IMR-90 (cell line): ENCODE measurements around the gene HTT. TPM values are rescaled to one million over a fixed set of nuclear protein-coding genes. Genes with fewer than 3 reads are reported as not detected.

Experiments used
- ATAC-seq: fragments of 200-7000 bp; cut with Tn5 transposase; 2 replicates; pipeline ENCODE4 v1.9.1; 2020; ENCODE audit warnings: low read depth, mild to moderate bottlenecking, moderate library complexity
- BruUV-seq: library from RNA; stranded (reverse); fragments of 400-500 nt; replicated peaks from 2 replicates; lab custom pipeline; 2021; lab: Mats Ljungman, UMichigan
- CTCF ChIA-PET: fragments of 300-600 bp; formaldehyde crosslinking; extraction: SDS; loops from one replicate; lab custom pipeline; 2021; ENCODE audit warnings: antibody characterized with exemption; lab: Yijun Ruan, JAX
- POLR2A ChIA-PET: fragments of 300-600 bp; sonication (Branson Sonifier 250); formaldehyde crosslinking; loops from one replicate; lab custom pipeline; 2022; ENCODE audit warnings: antibody characterized with exemption; ENCODE audit not compliant: unreplicated experiment; lab: Charles Lee
- DNase-seq: peaks from one replicate; pipeline ENCODE4 v3.0.0; 2013
- H2AFZ ChIP-seq: replicated peaks from 2 replicates; pipeline ENCODE3; 2013; ENCODE audit warnings: low read length, mild to moderate bottlenecking; ENCODE audit not compliant: poor library complexity
- H2AK5ac ChIP-seq: 2 replicates; pipeline ENCODE4 v1.6.1; 2013; ENCODE audit warnings: low read depth, low read length, inconsistent platforms
- H2AK9ac ChIP-seq: replicated peaks from 2 replicates; pipeline ENCODE3; 2013; ENCODE audit warnings: mild to moderate bottlenecking, low read depth, low read length, moderate library complexity; ENCODE audit not compliant: poor library complexity
- H2BK120ac ChIP-seq: 2 replicates; pipeline ENCODE4 v1.6.1; 2013; ENCODE audit warnings: low read depth, low read length, inconsistent platforms
- H2BK15ac ChIP-seq: 3 replicates; pipeline ENCODE4 v1.6.1; 2013; ENCODE audit warnings: low read depth, low read length, inconsistent platforms
- H2BK20ac ChIP-seq: 2 replicates; pipeline ENCODE4 v1.6.1; 2013; ENCODE audit warnings: low read depth, mild to moderate bottlenecking, inconsistent platforms, low read length, moderate library complexity
- H2BK5ac ChIP-seq: 2 replicates; pipeline ENCODE4 v1.6.1; 2013; ENCODE audit warnings: mild to moderate bottlenecking, low read depth, low read length, inconsistent platforms; ENCODE audit not compliant: poor library complexity, severe bottlenecking
- H3K14ac ChIP-seq: replicated peaks from 2 replicates; pipeline ENCODE4 v1.6.1; 2013; ENCODE audit warnings: low read depth, low read length, inconsistent platforms
- H3K18ac ChIP-seq: 2 replicates; pipeline ENCODE4 v1.6.1; 2013; ENCODE audit warnings: low read depth, low read length, control low read depth
- H3K23ac ChIP-seq: 2 replicates; pipeline ENCODE4 v1.6.1; 2013; ENCODE audit warnings: low read depth, low read length, inconsistent platforms
- H3K27ac ChIP-seq: 2 replicates; pipeline ENCODE4 v1.5.1; 2013; ENCODE audit warnings: mild to moderate bottlenecking, control low read depth, low read length; ENCODE audit not compliant: insufficient read depth
- H3K27me3 ChIP-seq: 2 replicates; pipeline ENCODE4 v1.6.1; 2013; ENCODE audit warnings: low read length; ENCODE audit not compliant: control insufficient read depth, insufficient read depth
- H3K36me3 ChIP-seq: 2 replicates; pipeline ENCODE4 v1.6.1; 2013; ENCODE audit warnings: low read length, mixed read lengths; ENCODE audit not compliant: control insufficient read depth, insufficient read depth
- H3K4ac ChIP-seq: 2 replicates; pipeline ENCODE4 v1.6.1; 2013; ENCODE audit warnings: low read depth, low read length, inconsistent platforms
- H3K4me1 ChIP-seq: 2 replicates; pipeline ENCODE4 v1.6.1; 2013; ENCODE audit warnings: low read length, mixed read lengths; ENCODE audit not compliant: control insufficient read depth, insufficient read depth
- H3K4me2 ChIP-seq: 2 replicates; pipeline ENCODE4 v1.6.1; 2013; ENCODE audit warnings: low read depth, mild to moderate bottlenecking, control low read depth, low read length, moderate library complexity
- H3K4me3 ChIP-seq: 2 replicates; pipeline ENCODE4 v1.5.1; 2013; ENCODE audit warnings: low read depth, mild to moderate bottlenecking, control low read depth, low read length, moderate library complexity; ENCODE audit not compliant: insufficient read depth
- H3K56ac ChIP-seq: 2 replicates; pipeline ENCODE4 v1.6.1; 2013; ENCODE audit warnings: low read length, inconsistent platforms; ENCODE audit not compliant: insufficient read depth; ENCODE audit errors: extremely low read depth
- H3K79me1 ChIP-seq, 2 experiments: 2 replicates each; pipeline ENCODE4 v1.6.1; 2013; ENCODE audit warnings: low read length in 2 of 2, inconsistent platforms in 1 of 2, low read depth in 1 of 2
- H3K9ac ChIP-seq: 2 replicates; pipeline ENCODE4 v1.6.1; 2013; ENCODE audit warnings: low read depth, low read length, control low read depth
- H3K9me1 ChIP-seq: 2 replicates; pipeline ENCODE4 v1.6.1; 2013; ENCODE audit warnings: low read length, inconsistent platforms; ENCODE audit not compliant: insufficient read depth
- H3K9me3 ChIP-seq: 2 replicates; pipeline ENCODE4 v1.6.1; 2013; ENCODE audit warnings: low read length; ENCODE audit not compliant: control insufficient read depth, insufficient read depth
- H4K20me1 ChIP-seq: 2 replicates; pipeline ENCODE4 v1.6.1; 2013; ENCODE audit warnings: low read length, inconsistent platforms; ENCODE audit not compliant: insufficient read depth
- H4K5ac ChIP-seq: 2 replicates; pipeline ENCODE4 v1.6.1; 2013; ENCODE audit warnings: mild to moderate bottlenecking, low read depth, low read length, control low read depth
- H4K8ac ChIP-seq, 2 experiments: 2 replicates each; pipeline ENCODE4 v1.6.1; 2013; ENCODE audit warnings: low read depth in 2 of 2, low read length in 2 of 2, control low read depth in 1 of 2, inconsistent platforms in 1 of 2
- H4K91ac ChIP-seq: 2 replicates; pipeline ENCODE4 v1.6.1; 2013; ENCODE audit warnings: low read depth, low read length, inconsistent platforms; ENCODE audit not compliant: insufficient read depth
- NFE2L2 ChIP-seq: fragments of 150-350 bp; IDR thresholded peaks from 2 replicates; pipeline ENCODE4 v1.6.1; 2016; ENCODE audit warnings: low read depth, mild to moderate bottlenecking, low read length
- RAD21 ChIP-seq: IDR thresholded peaks from 2 replicates; pipeline ENCODE4 v1.6.1; 2012; ENCODE audit warnings: low read length, improper control_type of control experiment
- WGBS, 2 experiments: methylation state at CpG; one replicate each; pipeline versions ENCODE4 v1.1.5 to v1.1.7; 2013; ENCODE audit warnings: missing lambda C conversion rate in 2 of 2; ENCODE audit not compliant: insufficient read length in 1 of 2; ENCODE audit errors: extremely low coverage in 2 of 2; 5-methylcytosine and 5-hydroxymethylcytosine counted together
- dilution Hi-C: fragments of 300-500 bp; cut with HindIII; formaldehyde crosslinking; loops from one replicate; pipeline ENCODE4 v1.14.3; 2018; ENCODE audit warnings: low sequenced_read_pairs; ENCODE audit not compliant: unreplicated experiment
- in situ Hi-C: fragments of 300-500 bp; cut with MboI; formaldehyde crosslinking; loops from 3 replicates; pipeline ENCODE4 v1.14.3; 2019; ENCODE audit warnings: low sequenced_read_pairs, inconsistent platforms, mixed read lengths
- intact Hi-C: fragments of 100-400 bp; cut with micrococcal nuclease; formaldehyde crosslinking; loops from 2 replicates; pipeline ENCODE4 v1.10.0; 2022
- polyA plus RNA-seq, 3 experiments: library from polyadenylated mRNA; depleted of rRNA; stranded (reverse); fragments of >200 nt; gene quantifications; 2 replicates each; pipeline ENCODE4 v1.2.3, GENCODE V29; 2012; ENCODE audit warnings: low replicate concordance in 1 of 3
- total RNA-seq: library from RNA; depleted of rRNA; stranded (reverse); fragments of >200 nt; gene quantifications from 2 replicates; pipeline ENCODE4 v1.2.3, GENCODE V29; 2012

HTT gene
- total and polyA plus RNA-seq, 2 of the 4 experiments (the other 2 are of a cell fraction): 11.6 to 14.3 TPM

DNA sequence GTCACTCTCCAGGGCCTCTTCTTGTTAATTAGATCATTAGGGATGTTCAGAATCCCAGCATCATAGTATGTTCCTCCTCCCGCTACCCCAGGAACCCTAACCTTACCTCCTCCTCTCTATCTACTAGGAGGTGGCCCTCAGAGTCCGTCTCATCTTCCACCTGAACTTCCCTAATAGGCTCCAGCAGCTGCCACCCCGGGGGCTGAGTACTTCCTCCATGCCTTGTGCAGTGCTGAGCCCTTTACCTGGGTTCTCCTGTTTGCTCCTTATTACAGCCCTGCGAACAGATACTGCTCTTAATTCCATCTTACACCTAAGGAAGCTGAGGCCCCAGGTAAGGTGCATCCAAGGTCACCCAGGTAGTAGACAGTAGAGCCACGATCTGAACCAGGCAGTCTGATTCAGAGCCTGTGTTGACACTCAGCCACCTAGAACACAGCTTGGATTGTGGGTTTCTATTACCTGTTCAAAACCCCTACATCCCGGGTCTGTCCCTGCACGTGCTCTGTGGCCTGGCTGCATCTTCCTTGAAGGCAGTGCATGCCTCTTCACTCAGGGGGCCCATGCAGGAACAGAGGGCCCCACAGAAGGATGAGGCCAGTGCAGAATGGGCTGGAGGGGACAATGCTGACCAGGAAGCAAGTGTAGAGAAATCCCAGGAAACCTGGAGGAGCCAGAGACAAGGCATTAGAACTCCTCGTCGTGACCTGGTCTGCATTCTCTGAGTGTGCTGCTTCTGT, 123.1 kb downstream of the HTT start:
- no peak overlapping the region for H2BK15ac ChIP-seq
- H4K8ac ChIP-seq: no peak overlapping the region
- peaks cover 27% of the 10 kb centered on the region for H3K36me3 ChIP-seq
- DNase-seq (no peak), ATAC-seq (no peak)
- no peak overlapping the region for H2BK20ac ChIP-seq
- dilution Hi-C loops (no loop called here), intact Hi-C loops (no loop called here), in situ Hi-C loops (no loop called here)
- no peak overlapping the region for H3K4ac ChIP-seq
- no peak overlapping the region for H3K56ac ChIP-seq
- H3K4me2 ChIP-seq: no peak overlapping the region
- WGBS, 2 experiments: 100% methylated on average over 2 of the region's 9 CpGs; no CpG with 5 or more reads in 1 of the 2 experiments
- no peak overlapping the region for H3K14ac ChIP-seq
- no peak overlapping the region for H2BK120ac ChIP-seq
- CTCF ChIA-PET: interaction anchor here (1.3 kb wide), 1 partner anchor 10 kb away, joined by 4 read pairs; no protein-coding TSS in a partner anchor
- peaks cover 10% of the 10 kb centered on the region; the same call in 1 of the 2 replicates for H3K4me1 ChIP-seq
- H4K20me1 ChIP-seq: peaks cover 7% of the 10 kb centered on the region; the same call in 1 of the 2 replicates
- H2AK5ac ChIP-seq: no peak overlapping the region
- H3K27me3 ChIP-seq: no peaks in the 10 kb centered on the region
- no peak overlapping the region for H2BK5ac ChIP-seq
- no peak overlapping the region for H4K91ac ChIP-seq
- no TSS peak for BruUV-seq
- H3K27ac ChIP-seq: no peak overlapping the region
- H3K4me3 ChIP-seq: no peak overlapping the region
- H2AK9ac ChIP-seq: no peak overlapping the region
- H4K5ac ChIP-seq: no peak overlapping the region
- H3K9me1 ChIP-seq: peaks cover 10% of the 10 kb centered on the region
- no peak overlapping the region for H3K18ac ChIP-seq
- TF ChIP-seq NFE2L2: no peak
- TF ChIP-seq RAD21: no peak
- no peaks in the 10 kb centered on the region for H3K9me3 ChIP-seq
- POLR2A ChIA-PET: no interaction called here
- H2AFZ ChIP-seq: no peak overlapping the region
- no peak overlapping the region for H3K9ac ChIP-seq
- peaks cover 0 to 13% of the 10 kb centered on the region in 2 experiments; a peak in 3 of 4 replicates for H3K79me1 ChIP-seq
- no peak overlapping the region for H3K23ac ChIP-seq
